ENCODE results near the gene KCNK5. TPM values are rescaled to one million over a fixed set of nuclear protein-coding genes. Genes with fewer than 3 reads are reported as not detected.

KCNK5 gene
- total and polyA plus RNA-seq, 2 of the 8 experiments (the other 6 are each of a cell fraction or from before 2014, with no cell fraction given), result 20.9 to 44.3 TPM

DNA sequence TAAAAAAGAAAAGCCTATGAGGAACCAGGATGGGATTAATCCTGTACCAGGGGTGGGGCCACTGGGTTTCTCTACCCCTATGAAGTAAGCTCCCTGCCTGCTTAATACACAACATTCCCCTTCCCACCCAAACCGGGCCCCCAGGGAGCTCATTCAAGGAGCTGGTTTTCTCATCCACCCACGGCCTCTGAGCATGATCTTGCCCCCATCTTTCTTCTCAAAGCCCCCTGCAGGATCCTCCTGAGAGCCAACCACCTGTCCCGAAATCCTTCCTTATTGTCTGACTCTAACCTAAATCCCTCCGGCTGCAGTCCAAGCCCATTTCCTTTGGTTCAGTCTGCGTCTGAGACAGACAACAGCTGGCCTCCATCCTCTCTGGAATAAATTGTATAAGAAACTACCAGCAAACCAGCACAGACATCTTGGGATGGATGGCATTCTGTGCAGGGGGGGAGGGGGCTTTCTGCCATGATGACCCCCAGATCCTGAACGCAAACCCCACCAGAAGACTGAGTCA lies 21.0 kb downstream of the KCNK5 start:
- POLR2A ChIA-PET (ENCODE audit: partially characterized antibody), result interaction anchor here (1.0 to 3.3 kb wide), 3 partner anchors 16 to 21 kb away, joined by 3 to 10 read pairs (median 3); partner anchors contain the start of gene KCNK5
- Histone ChIP-seq H2BK5ac (ENCODE audit: low read depth, low read length) (no peak overlapping the region), H2BK12ac (ENCODE audit: low read depth, low read length) (no peak overlapping the region), H3K27ac (ENCODE audit: low read depth, low read length) (no peak overlapping the region), H2BK15ac (ENCODE audit: low read length) (no peak overlapping the region), H3K36me3 (ENCODE audit: control insufficient read depth in 2 of 4, insufficient read depth in 4 of 4, low read length in 3 of 4) (0 out of 8 replicates have a peak, but pooled peaks cover 0 to 6% (median 0%) of the 10 kb centered on the region in 4 experiments), H2AFZ (ENCODE audit: low read length) (no peak overlapping the region), H3K4me1 (replicated peaks in 1 of 4; ENCODE audit: control insufficient read depth in 3 of 4, insufficient read depth in 4 of 4, low read length in 3 of 4) (peaks cover 45 to 67% (median 53%) of the 10 kb centered on the region in 4 experiments), H2AK5ac (ENCODE audit: low read depth, low read length) (peak overlapping the region; percentile 85; the same call in 1 of the 2 replicates), H2BK20ac (ENCODE audit: low read length) (no peak overlapping the region; the same call in 1 of the 2 replicates), H3K27me3 (replicated peaks in 1 of 4; ENCODE audit: control insufficient read depth in 3 of 4, extremely low read depth in 1 of 4, insufficient read depth in 3 of 4, low read length in 3 of 4) (no peaks in the 10 kb centered on the region), H3K18ac (ENCODE audit: extremely low read depth, low read length) (no peak overlapping the region), H4K91ac (replicated peaks; ENCODE audit: insufficient read length, low read length) (no peak overlapping the region), H3K14ac (ENCODE audit: insufficient read length) (no peak overlapping the region), H3K9me3 (ENCODE audit: insufficient read depth in 2 of 2, low read depth in 1 of 2, low read length in 1 of 2) (no peaks in the 10 kb centered on the region), H3K23ac (ENCODE audit: insufficient read length) (no peak overlapping the region), H3K4me2 (ENCODE audit: insufficient read depth in 1 of 2, low read depth in 2 of 2, low read length in 2 of 2) (no peak overlapping the region), H3K23me2 (ENCODE audit: low read depth, low read length) (no peaks in the 10 kb centered on the region), H2BK120ac (replicated peaks; ENCODE audit: low read depth, low read length) (no peak overlapping the region), H4K20me1 (replicated peaks in 1 of 2; ENCODE audit: control insufficient read depth in 1 of 2, insufficient read depth in 2 of 2, low read length in 2 of 2) (peaks cover 24 to 53% of the 10 kb centered on the region in 2 experiments), H3K79me2 (ENCODE audit: control insufficient read depth in 1 of 2, insufficient read depth in 2 of 2, low read length in 2 of 2) (peaks cover 4 to 95% of the 10 kb centered on the region in 2 experiments), H3K9ac (replicated peaks in 1 of 4; ENCODE audit: extremely low read depth in 1 of 4, low read depth in 3 of 4, low read length in 3 of 4) (no peak overlapping the region), H4K8ac (ENCODE audit: extremely low read depth, insufficient read depth, low read length) (no peak overlapping the region), H4K5ac (ENCODE audit: insufficient read length, low read depth, low read length) (no peak overlapping the region), H3K56ac (replicated peaks; ENCODE audit: insufficient read length, low read depth, low read length) (no peak overlapping the region), H3K4ac (replicated peaks; ENCODE audit: insufficient read length, low read depth, low read length) (no peak overlapping the region), H3K4me3 (ENCODE audit: extremely low read depth in 1 of 4, insufficient read depth in 2 of 4, low read depth in 3 of 4, low read length in 4 of 4) (no peak overlapping the region), H3K79me1 (ENCODE audit: low read depth, low read length) (peaks cover 24% of the 10 kb centered on the region)
- FAIRE-seq (no peak), DNase-seq (ENCODE audit: low read depth in 1 of 2, low spot score in 2 of 2) (no peak)
- WGBS, 2 experiments (ENCODE audit: extremely low coverage in 1 of 2, insufficient coverage in 1 of 2, insufficient read length in 1 of 2, insufficient replicate concordance in 2 of 2, low coverage in 1 of 2, low lambda C conversion rate in 2 of 2, missing lambda C conversion rate in 1 of 2), result 77% methylated on average over 6 of the region's 6 CpGs; no CpG with 5 or more reads in 1 of the 2 experiments
- CTCF ChIA-PET (ENCODE audit: partially characterized antibody), result interaction anchor here (0.6 to 72.8 kb wide), 4 partner anchors 6 to 88 kb away, joined by 3 to 1738 read pairs (median 836); partner anchors contain the start of genes KCNK17 and KCNK5
- TF ChIP-seq CTBP2 (IDR thresholded peaks at IDR 0.05; ENCODE audit: borderline replicate concordance, insufficient read depth, insufficient read length, low read length), result no peak
